Ovary (tissue), 9 donors: ENCODE measurements around the gene CTSH. TPM values are rescaled to one million over a fixed set of nuclear protein-coding genes. Genes with fewer than 3 reads are reported as not detected.

Experiments
- DNase-seq, 5 donors: peaks; one replicate each; pipeline ENCODE4 v3.0.0-alpha.2; 2019 to 2020
- H3K27ac ChIP-seq, 2 donors: fragments of 200-600 bp; one replicate each; pipeline versions ENCODE4 v1.5.1 to v1.8.0; 2019 to 2022
- H3K27me3 ChIP-seq: fragments of 200-600 bp; one replicate; pipeline ENCODE4 v1.8.0; 2022
- H3K36me3 ChIP-seq: fragments of 200-600 bp; sonication (generic); one replicate; pipeline ENCODE4 v1.5.1; 2019
- H3K4me1 ChIP-seq: one replicate; pipeline ENCODE4 v1.8.1; 2013; ENCODE audit warnings: mild to moderate bottlenecking, moderate library complexity; ENCODE audit not compliant: insufficient read depth
- H3K4me3 ChIP-seq: fragments of 200-600 bp; sonication (generic); one replicate; pipeline ENCODE4 v1.5.1; 2017
- H3K9me3 ChIP-seq, 2 donors: fragments of 200-600 bp in 1 of 2; sonication (generic) in 1 of 2; one replicate each; pipeline versions ENCODE4 v1.5.1 to v1.8.1; 2013 to 2019; ENCODE audit warnings: mild to moderate bottlenecking in 1 of 2, moderate library complexity in 1 of 2
- EP300 ChIP-seq: sonication (generic); formaldehyde crosslinking; IDR thresholded peaks from one replicate; pipeline ENCODE4 v1.6.1; 2017; ENCODE audit warnings: antibody characterized with exemption
- POLR2A ChIP-seq: fragments of 450-650 bp; IDR thresholded peaks from one replicate; pipeline ENCODE4 v1.6.1; 2017; ENCODE audit warnings: antibody characterized with exemption, mild to moderate bottlenecking, moderate library complexity
- WGBS, 3 donors: extraction: QIAGEN DNeasy Blood & Tissue Kit in 1 of 3; methylation state at CpG; one replicate each; pipeline versions ENCODE4 v1.1.5 to v1.1.7; 2013 to 2017; 5-methylcytosine and 5-hydroxymethylcytosine counted together
- intact Hi-C, 4 donors: fragments of 100-400 bp; cut with DNase I; formaldehyde crosslinking; loops; one replicate each; pipeline versions ENCODE4 v1.11.0 to v1.15.1; 2022 to 2023
- polyA plus RNA-seq, 2 donors: library from polyadenylated mRNA; stranded (reverse); fragments of 200-250 nt in 1 of 2; fragments of 350-450 nt in 1 of 2; fragmentation: Illumina TruSeq in 1 of 2; extraction: RNeasy Lipid Tissue Mini Kit (QIAGEN cat#74804) in 1 of 2; gene quantifications; one replicate each; pipeline ENCODE4 v1.2.3, GENCODE V29; 2013 to 2014
- total RNA-seq, 7 donors: library from RNA; depleted of rRNA in 2 of 7; stranded (reverse); fragments of >200 nt in 2 of 7; fragmentation: NEBNext Ultra II Directional in 3 of 7; extraction: Animal tissue kit (Norgen Biotek cat#: 25700) in 3 of 7; gene quantifications; one replicate each; pipeline versions ENCODE4 v1.1.0 to v1.2.4, GENCODE V29; 2016 to 2023
- TF ChIP-seq, protein P1 (sequence below), 3 donors: fragments of 450-650 bp in 2 of 3; fragments of 200-600 bp in 1 of 3; IDR thresholded peaks; one replicate each; pipeline versions ENCODE4 v1.5.1 to v1.8.0; 2016 to 2022; ENCODE audit warnings: antibody characterized with exemption in 3 of 3, mild to moderate bottlenecking in 1 of 3
- donor health status: DM: no; HTN: no; CAD: no; lungs with moderate emphysema.
- donor health status: DM: no; HTN: no; CAD: no.
- donor health status: Bipolar disorder and iron deficiency.
- donor health status: DM: yes; HTN: yes; CAD: no.
- donor health status: DM: no; HTN: no; CAD: no.
- donor health status: DM: yes; HTN: yes; CAD: no.

Gene CTSH
- total and polyA plus RNA-seq, 9 donors = 84.3 to 197 (median 140) TPM

- intact Hi-C loops = no loop called here
- Histone ChIP-seq H3K4me1 (peaks cover 3% of the 10 kb centered on the region), H3K4me3 (no peak overlapping the region), H3K9me3 (no peaks in the 10 kb centered on the region), H3K36me3 (no peaks in the 10 kb centered on the region), H3K27me3 (no peaks in the 10 kb centered on the region), H3K27ac (no peak overlapping the region)
- WGBS, 3 donors = 78 to 86% (median 83%) methylated on average over 17 of the region's 17 CpGs
- TF ChIP-seq, protein P1, sequence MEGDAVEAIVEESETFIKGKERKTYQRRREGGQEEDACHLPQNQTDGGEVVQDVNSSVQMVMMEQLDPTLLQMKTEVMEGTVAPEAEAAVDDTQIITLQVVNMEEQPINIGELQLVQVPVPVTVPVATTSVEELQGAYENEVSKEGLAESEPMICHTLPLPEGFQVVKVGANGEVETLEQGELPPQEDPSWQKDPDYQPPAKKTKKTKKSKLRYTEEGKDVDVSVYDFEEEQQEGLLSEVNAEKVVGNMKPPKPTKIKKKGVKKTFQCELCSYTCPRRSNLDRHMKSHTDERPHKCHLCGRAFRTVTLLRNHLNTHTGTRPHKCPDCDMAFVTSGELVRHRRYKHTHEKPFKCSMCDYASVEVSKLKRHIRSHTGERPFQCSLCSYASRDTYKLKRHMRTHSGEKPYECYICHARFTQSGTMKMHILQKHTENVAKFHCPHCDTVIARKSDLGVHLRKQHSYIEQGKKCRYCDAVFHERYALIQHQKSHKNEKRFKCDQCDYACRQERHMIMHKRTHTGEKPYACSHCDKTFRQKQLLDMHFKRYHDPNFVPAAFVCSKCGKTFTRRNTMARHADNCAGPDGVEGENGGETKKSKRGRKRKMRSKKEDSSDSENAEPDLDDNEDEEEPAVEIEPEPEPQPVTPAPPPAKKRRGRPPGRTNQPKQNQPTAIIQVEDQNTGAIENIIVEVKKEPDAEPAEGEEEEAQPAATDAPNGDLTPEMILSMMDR (IDR thresholded peaks at IDR 0.05) = no peak
- TF ChIP-seq POLR2A = no peak
- TF ChIP-seq EP300 = no peak
- DNase-seq = peak in 1 of 5 donors; percentile 15
Measured at GRCh38 chr15:78992416-78993256, 47.8 kb upstream of the CTSH start.

GRCh38 chr15:78991879-78992278 lies 47.0 kb upstream of the CTSH start:
- TF ChIP-seq, protein P1 (IDR thresholded peaks at IDR 0.05) = no peak
- TF ChIP-seq POLR2A (no peak), EP300 (no peak)
- WGBS, 3 donors = 85 to 92% (median 90%) methylated on average over 15 of the region's 15 CpGs
- intact Hi-C loops = no loop called here
- no peak overlapping the region for H3K4me3 ChIP-seq
- DNase-seq = no peak
- H3K9me3 ChIP-seq = no peaks in the 10 kb centered on the region
- H3K27me3 ChIP-seq = no peaks in the 10 kb centered on the region
- H3K4me1 ChIP-seq = peaks cover 3% of the 10 kb centered on the region
- H3K27ac ChIP-seq = no peak overlapping the region
- H3K36me3 ChIP-seq = no peaks in the 10 kb centered on the region

DNA sequence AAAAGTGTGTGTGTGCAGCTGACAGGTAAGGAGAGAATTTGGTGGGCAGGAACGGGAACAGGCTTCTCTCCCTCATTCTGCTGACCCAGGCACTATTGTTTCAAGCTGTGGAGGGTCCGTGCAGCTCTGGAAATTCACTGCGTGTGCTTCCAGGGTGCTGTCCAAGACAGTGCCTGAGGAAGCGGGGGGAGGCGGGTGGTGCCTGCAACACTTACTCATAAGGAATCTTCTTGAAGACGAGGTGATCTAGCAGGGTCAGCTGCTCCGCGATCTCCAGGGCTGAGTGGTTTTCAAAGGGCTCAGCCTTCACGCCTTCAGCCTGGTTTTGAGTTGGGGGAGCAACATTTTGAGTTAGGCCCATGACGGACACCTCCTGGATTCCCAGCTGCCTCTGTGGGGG lies 46.6 kb upstream of the CTSH start:
- H3K27ac ChIP-seq = no peak overlapping the region
- intact Hi-C loops = no loop called here
- no peak overlapping the region for H3K4me3 ChIP-seq
- WGBS, 3 donors = 74 to 82% (median 81%) methylated on average over 10 of the region's 10 CpGs
- TF ChIP-seq, protein P1 (IDR thresholded peaks at IDR 0.05) = no peak
- TF ChIP-seq POLR2A (no peak), EP300 (no peak)
- no peaks in the 10 kb centered on the region for H3K27me3 ChIP-seq
- no peaks in the 10 kb centered on the region for H3K9me3 ChIP-seq
- H3K36me3 ChIP-seq = no peaks in the 10 kb centered on the region
- H3K4me1 ChIP-seq = peaks cover 3% of the 10 kb centered on the region
- DNase-seq = no peak

DNA sequence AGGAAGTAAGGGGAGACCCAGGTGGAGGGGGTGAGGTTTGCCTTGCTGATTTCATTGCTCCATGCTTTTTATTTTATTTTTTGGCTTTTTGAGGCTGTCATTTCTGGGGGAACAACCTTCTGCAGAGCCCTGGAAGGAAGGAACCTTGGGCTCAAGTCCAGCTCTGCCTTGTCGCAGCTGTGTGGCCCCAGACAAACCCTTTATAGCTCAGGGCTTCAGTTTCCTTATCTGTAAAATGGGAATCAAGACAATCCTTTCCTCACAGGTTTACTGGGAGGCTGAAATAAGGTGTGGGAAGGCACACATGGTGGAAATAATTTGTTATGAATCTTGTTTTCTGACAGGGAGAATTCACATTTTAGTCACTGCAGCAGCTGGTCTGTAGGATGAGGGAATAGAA lies 45.4 kb upstream of the CTSH start:
- H3K4me3 ChIP-seq = no peak overlapping the region
- H3K27me3 ChIP-seq = no peaks in the 10 kb centered on the region
- intact Hi-C loops = no loop called here
- no peak for TF ChIP-seq POLR2A
- no peak for TF ChIP-seq EP300
- TF ChIP-seq, protein P1 (IDR thresholded peaks at IDR 0.05) = no peak
- no peaks in the 10 kb centered on the region for H3K9me3 ChIP-seq
- H3K4me1 ChIP-seq = peaks cover 3% of the 10 kb centered on the region
- no peak overlapping the region for H3K27ac ChIP-seq
- no peaks in the 10 kb centered on the region for H3K36me3 ChIP-seq
- WGBS, 3 donors = 44 to 71% (median 64%) methylated on average over 1 of the region's 1 CpG
- no peak for DNase-seq
